Measurements from ENCODE around the gene STX5. TPM values are rescaled to one million over a fixed set of nuclear protein-coding genes. Genes with fewer than 3 reads are reported as not detected.
"Not testable (repeated sequence)": the region's sequence is repeated elsewhere in the genome, so short reads cannot be mapped to it uniquely, and the experiment has no call there.

Gene STX5
- total RNA-seq, 2 experiments from 2014 or later = 93.1 to 104 TPM

- Histone ChIP-seq H3K27ac (ENCODE audit: low read depth in 1 of 2, low read length in 2 of 2) (no peak overlapping the region), H3K36me3 (ENCODE audit: insufficient read depth, low read length) (peaks cover 15% of the 10 kb centered on the region), H3K4me1 (ENCODE audit: insufficient read depth, low read length) (peaks cover 37% of the 10 kb centered on the region), H3K27me3 (ENCODE audit: control insufficient read depth in 1 of 2, insufficient read depth in 2 of 2, low read length in 2 of 2) (no peaks in the 10 kb centered on the region), H3K9me3 (ENCODE audit: control insufficient read depth in 1 of 2, insufficient read depth in 1 of 2, low read length in 2 of 2) (no peaks in the 10 kb centered on the region), H3K4me3 (ENCODE audit: low read length) (no peak overlapping the region)
- peaks cover 24% of the 10 kb centered on the region for H3K4me1 Mint-ChIP-seq (ENCODE audit: low read depth)
- H3K27ac Mint-ChIP-seq = no peak overlapping the region
- ChIA-PET POLR2A (interaction anchor here (1.1 to 3.2 kb wide), 5 partner anchors 12 to 81 kb away, joined by 3 to 13 read pairs (median 5); partner anchors contain the start of genes HNRNPUL2, POLR2G and ZBTB3), CTCF (interaction anchor here (0.9 to 8.8 kb wide), 2 partner anchors 12 to 107 kb away, joined by 3 to 81 read pairs; partner anchors contain the start of genes SLC3A2 and TMEM179B)
- DNase-seq = no peak
- peaks cover 51% of the 10 kb centered on the region for H3K36me3 Mint-ChIP-seq (ENCODE audit: low read depth)
- no peak overlapping the region for H3K4me3 Mint-ChIP-seq
- H3K27me3 Mint-ChIP-seq = no peaks in the 10 kb centered on the region
- intact Hi-C loops (cut with DNase I, micrococcal nuclease) = loop anchor here (5.0 kb wide), 2 partner anchors 47 to 108 kb away; partner anchors contain the start of genes HNRNPUL2 (in 1 of the 2), SLC3A2 (in 1 of the 2) and TTC9C (in 1 of the 2)
- H3K9me3 Mint-ChIP-seq = no peaks in the 10 kb centered on the region
- no peak for ATAC-seq (ENCODE audit: poor library complexity)
- no peak for TF ChIP-seq CTCF (IDR thresholded peaks at IDR 0.05)
Observed at GRCh38 chr11:62774407-62774806, 57.4 kb downstream of the STX5 start.

GRCh38 chr11:62771144-62772021 is 60.5 kb downstream of the STX5 start, which contains the start of gene TAF6L:
Gene TAF6L (plus strand): TSS chr11:62771396. CDS start chr11:62775784, 4,388 bp downstream.
- intact Hi-C loops (cut with DNase I, micrococcal nuclease) = loop anchor here (1.0 to 5.0 kb wide), 5 partner anchors 15 to 111 kb away; partner anchors contain the start of genes TTC9C (in 2 of the 2), HNRNPUL2 (in 1 of the 2), SLC3A2 (in 1 of the 2) and TMEM179B (in 1 of the 2)
- Histone ChIP-seq H3K27ac (ENCODE audit: low read depth in 1 of 2, low read length in 2 of 2) (peak within 1 kb of the TSS; percentile 79 to 88), H3K36me3 (ENCODE audit: insufficient read depth, low read length) (peaks cover 18% of the 10 kb centered on the region), H3K4me1 (ENCODE audit: insufficient read depth, low read length) (peaks cover 27% of the 10 kb centered on the region), H3K9me3 (ENCODE audit: control insufficient read depth in 1 of 2, insufficient read depth in 1 of 2, low read length in 2 of 2) (no peaks in the 10 kb centered on the region), H3K27me3 (ENCODE audit: control insufficient read depth in 1 of 2, insufficient read depth in 2 of 2, low read length in 2 of 2) (no peaks in the 10 kb centered on the region), H3K4me3 (ENCODE audit: low read length) (peak within 1 kb of the TSS; percentile 76)
- H3K9me3 Mint-ChIP-seq = no peaks in the 10 kb centered on the region
- ChIA-PET POLR2A (interaction anchor here (0.5 to 7.1 kb wide), 20 partner anchors 9 to 214 kb away, joined by 3 to 61 read pairs (median 6); partner anchors contain the start of genes C11orf98, CSKMT, HNRNPUL2 and MTA2), CTCF (interaction anchor here (1.2 to 8.8 kb wide), 6 partner anchors 10 to 110 kb away, joined by 3 to 81 read pairs (median 5); partner anchors contain the start of genes POLR2G, SLC3A2, TMEM179B and ZBTB3)
- H3K4me1 Mint-ChIP-seq (ENCODE audit: low read depth) = peaks cover 24% of the 10 kb centered on the region
- H3K36me3 Mint-ChIP-seq (ENCODE audit: low read depth) = peaks cover 45% of the 10 kb centered on the region
- ATAC-seq (ENCODE audit: poor library complexity) = peak; percentile 76
- H3K27ac Mint-ChIP-seq = peak within 1 kb of the TSS; percentile 97
- H3K4me3 Mint-ChIP-seq = peak within 1 kb of the TSS; percentile 97
- DNase-seq = peak; percentile 81 to 95 (median 88)
- TF ChIP-seq CTCF (IDR thresholded peaks at IDR 0.05) = no peak
- no peaks in the 10 kb centered on the region for H3K27me3 Mint-ChIP-seq

- Histone ChIP-seq H3K27ac (ENCODE audit: low read depth in 1 of 2, low read length in 2 of 2) (peak overlapping the region; percentile 79 to 88), H3K36me3 (ENCODE audit: insufficient read depth, low read length) (peaks cover 19% of the 10 kb centered on the region), H3K4me3 (ENCODE audit: low read length) (peak overlapping the region; percentile 76), H3K4me1 (ENCODE audit: insufficient read depth, low read length) (peaks cover 27% of the 10 kb centered on the region), H3K9me3 (ENCODE audit: control insufficient read depth in 1 of 2, insufficient read depth in 1 of 2, low read length in 2 of 2) (no peaks in the 10 kb centered on the region), H3K27me3 (ENCODE audit: control insufficient read depth in 1 of 2, insufficient read depth in 2 of 2, low read length in 2 of 2) (no peaks in the 10 kb centered on the region)
- CTCF ChIA-PET = interaction anchor here (1.2 to 8.8 kb wide), 5 partner anchors 9 to 110 kb away, joined by 3 to 81 read pairs (median 6); partner anchors contain the start of genes POLR2G, SLC3A2, TMEM179B and ZBTB3
- no peak for TF ChIP-seq CTCF (IDR thresholded peaks at IDR 0.05)
- DNase-seq (no peak), ATAC-seq (ENCODE audit: poor library complexity) (peak; percentile 3)
- Mint-ChIP-seq H3K4me3 (peak overlapping the region; percentile 97), H3K36me3 (ENCODE audit: low read depth) (peaks cover 45% of the 10 kb centered on the region), H3K27me3 (no peaks in the 10 kb centered on the region), H3K9me3 (no peaks in the 10 kb centered on the region), H3K27ac (peak overlapping the region; percentile 97), H3K4me1 (ENCODE audit: low read depth) (peaks cover 24% of the 10 kb centered on the region)
- intact Hi-C loops (cut with DNase I, micrococcal nuclease) = loop anchor here (1.0 to 5.0 kb wide), 5 partner anchors 16 to 112 kb away; partner anchors contain the start of genes TTC9C (in 2 of the 2), HNRNPUL2 (in 1 of the 2), SLC3A2 (in 1 of the 2) and TMEM179B (in 1 of the 2)
- POLR2A ChIA-PET = interaction anchor here (0.5 to 7.1 kb wide), 18 partner anchors 9 to 214 kb away, joined by 3 to 61 read pairs (median 7); partner anchors contain the start of genes C11orf98, CSKMT, HNRNPUL2 and MTA2
Observed at GRCh38 chr11:62770778-62771143, 61.1 kb downstream of the STX5 start.

GRCh38 chr11:62760867-62761227 is 71.0 kb downstream of the STX5 start:
- H3K9me3 ChIP-seq (ENCODE audit: control insufficient read depth in 1 of 2, insufficient read depth in 1 of 2, low read length in 2 of 2); DNase-seq; ATAC-seq (ENCODE audit: poor library complexity); H3K27me3 Mint-ChIP-seq; H3K9me3 Mint-ChIP-seq; H3K27me3 ChIP-seq (ENCODE audit: control insufficient read depth in 1 of 2, insufficient read depth in 2 of 2, low read length in 2 of 2); H3K27ac ChIP-seq (ENCODE audit: low read depth in 1 of 2, low read length in 2 of 2): not testable (repeated sequence)
- Mint-ChIP-seq H3K27ac (peak overlapping the region; percentile 95), H3K36me3 (ENCODE audit: low read depth) (peaks cover 21% of the 10 kb centered on the region), H3K4me1 (ENCODE audit: low read depth) (peaks cover 19% of the 10 kb centered on the region), H3K4me3 (peak overlapping the region; percentile 99)
- H3K4me1 ChIP-seq (ENCODE audit: insufficient read depth, low read length) = peaks cover 29% of the 10 kb centered on the region
- intact Hi-C loops (cut with DNase I, micrococcal nuclease) = loop anchor here in 1 of 2 experiments (1.0 to 10.0 kb wide), 2 partner anchors 8 to 156 kb away; partner anchors contain the start of gene MTA2
- ChIA-PET CTCF (interaction anchor here (1.3 to 5.5 kb wide), 3 partner anchors 10 to 32 kb away, joined by 3 to 30 read pairs (median 4); partner anchors contain the start of genes TAF6L and TMEM179B), POLR2A (interaction anchor here (0.6 to 3.9 kb wide), 24 partner anchors 9 to 187 kb away, joined by 3 to 61 read pairs (median 8); partner anchors contain the start of genes EEF1G, HNRNPUL2, LBHD1 and MTA2)
- peak overlapping the region; percentile 97 for H3K4me3 ChIP-seq (ENCODE audit: low read length)
- peaks cover 17% of the 10 kb centered on the region for H3K36me3 ChIP-seq (ENCODE audit: insufficient read depth, low read length)
